IPS-18a (cell line): ENCODE data around the gene VWCE.
A peak's percentile ranks its signal among the peaks of the same experiment; 100 is the strongest.

Experiments
- H3K27ac ChIP-seq: one replicate; pipeline ENCODE4 v1.5.1; 2013; ENCODE audit warnings: low read length
- H3K27me3 ChIP-seq: one replicate; pipeline ENCODE4 v1.6.1; 2013; ENCODE audit warnings: mild to moderate bottlenecking, low read length; ENCODE audit not compliant: control insufficient read depth, insufficient read depth
- H3K36me3 ChIP-seq: one replicate; pipeline ENCODE4 v1.6.1; 2013; ENCODE audit warnings: low read depth, low read length; ENCODE audit not compliant: control insufficient read depth
- H3K4me1 ChIP-seq: one replicate; pipeline ENCODE4 v1.6.1; 2013; ENCODE audit warnings: low read depth, low read length; ENCODE audit not compliant: control insufficient read depth
- H3K4me3 ChIP-seq: one replicate; pipeline ENCODE4 v1.5.1; 2013; ENCODE audit warnings: low read length
- H3K9ac ChIP-seq: one replicate; pipeline ENCODE4 v1.6.1; 2013; ENCODE audit warnings: mild to moderate bottlenecking, low read length, moderate library complexity
- H3K9me3 ChIP-seq: one replicate; pipeline ENCODE4 v1.6.1; 2013; ENCODE audit warnings: low read depth, low read length; ENCODE audit not compliant: control insufficient read depth

VWCE gene

GRCh38 chr11:61295596-61295926, 445 bp upstream of the VWCE start:
- Histone ChIP-seq H3K9me3 (no peaks in the 10 kb centered on the region), H3K27ac (no peak overlapping the region), H3K4me3 (peak overlapping the region; percentile 69), H3K27me3 (peaks cover 27% of the 10 kb centered on the region), H3K9ac (peak overlapping the region; percentile 64), H3K36me3 (peaks cover 27% of the 10 kb centered on the region), H3K4me1 (peaks cover 8% of the 10 kb centered on the region)

GRCh38 chr11:61293867-61294716, 1.0 kb downstream of the VWCE start:
- H3K4me3 ChIP-seq: peak overlapping the region; percentile 69
- no peaks in the 10 kb centered on the region for H3K9me3 ChIP-seq
- peaks cover 27% of the 10 kb centered on the region for H3K27me3 ChIP-seq
- peaks cover 8% of the 10 kb centered on the region for H3K4me1 ChIP-seq
- H3K36me3 ChIP-seq: peaks cover 12% of the 10 kb centered on the region
- no peak overlapping the region for H3K27ac ChIP-seq
- peak overlapping the region; percentile 64 for H3K9ac ChIP-seq

- H3K9ac ChIP-seq: no peak overlapping the region
- H3K27me3 ChIP-seq: peaks cover 27% of the 10 kb centered on the region
- H3K4me3 ChIP-seq: no peak overlapping the region
- no peaks in the 10 kb centered on the region for H3K9me3 ChIP-seq
- H3K36me3 ChIP-seq: no peaks in the 10 kb centered on the region
- peaks cover 8% of the 10 kb centered on the region for H3K4me1 ChIP-seq
- no peak overlapping the region for H3K27ac ChIP-seq
These were observed 2.8 kb downstream of the VWCE start for GRCh38 chr11:61292356-61292755.

GRCh38 chr11:61290905-61291690, 4.0 kb downstream of the VWCE start:
- H3K4me1 ChIP-seq: peaks cover 8% of the 10 kb centered on the region
- H3K27me3 ChIP-seq: peaks cover 27% of the 10 kb centered on the region
- no peak overlapping the region for H3K4me3 ChIP-seq
- H3K36me3 ChIP-seq: peaks cover under 1% of the 10 kb centered on the region
- no peak overlapping the region for H3K27ac ChIP-seq
- no peaks in the 10 kb centered on the region for H3K9me3 ChIP-seq
- no peak overlapping the region for H3K9ac ChIP-seq

DNA sequence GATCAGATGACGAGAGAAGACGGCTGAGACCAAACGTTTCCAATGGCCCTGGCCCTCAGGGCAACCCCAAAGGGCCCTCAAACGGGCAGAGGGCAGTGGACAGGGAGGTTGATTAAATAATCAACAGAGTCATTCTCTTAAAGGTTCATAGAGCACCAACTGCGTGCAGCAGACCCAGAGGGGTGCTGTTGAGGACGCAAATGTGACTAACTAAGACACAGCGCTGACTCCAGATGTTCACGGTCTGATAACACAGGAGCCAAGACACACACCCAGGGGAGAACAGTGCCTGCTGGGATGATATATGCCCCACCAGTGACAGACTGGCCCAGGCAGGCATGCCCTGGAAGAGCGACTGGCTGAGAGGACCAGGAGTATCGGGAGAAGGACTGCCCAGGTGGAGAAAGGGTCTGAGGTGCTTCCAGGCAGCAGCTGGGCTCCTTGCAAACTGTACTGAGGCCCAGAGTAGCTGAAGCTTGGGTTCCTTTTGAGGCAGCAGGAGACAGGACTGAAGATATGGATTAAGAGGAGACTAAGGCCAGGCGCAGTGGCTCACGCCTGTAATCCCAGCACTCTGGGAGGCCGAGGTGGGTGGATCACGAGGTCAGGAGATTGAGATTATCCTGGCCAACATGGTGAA, 7.7 kb downstream of the VWCE start:
- no peaks in the 10 kb centered on the region for H3K9me3 ChIP-seq
- H3K4me3 ChIP-seq: no peak overlapping the region
- H3K36me3 ChIP-seq: peaks cover 2% of the 10 kb centered on the region
- H3K9ac ChIP-seq: no peak overlapping the region
- H3K27ac ChIP-seq: no peak overlapping the region
- peaks cover 4% of the 10 kb centered on the region for H3K27me3 ChIP-seq
- H3K4me1 ChIP-seq: no peaks in the 10 kb centered on the region

- Histone ChIP-seq H3K27ac (no peak overlapping the region), H3K4me1 (peaks cover 7% of the 10 kb centered on the region), H3K9ac (no peak overlapping the region), H3K27me3 (peaks cover 18% of the 10 kb centered on the region), H3K9me3 (no peaks in the 10 kb centered on the region), H3K4me3 (no peak overlapping the region), H3K36me3 (peaks cover 2% of the 10 kb centered on the region)
These were observed 11.5 kb downstream of the VWCE start for GRCh38 chr11:61283613-61284012.

- H3K4me1 ChIP-seq: peaks cover 7% of the 10 kb centered on the region
- H3K27me3 ChIP-seq: peaks cover 23% of the 10 kb centered on the region
- no peak overlapping the region for H3K27ac ChIP-seq
- peaks cover 2% of the 10 kb centered on the region for H3K36me3 ChIP-seq
- H3K9ac ChIP-seq: peak overlapping the region; percentile 47
- H3K4me3 ChIP-seq: peak overlapping the region; percentile 47
- no peaks in the 10 kb centered on the region for H3K9me3 ChIP-seq
These were observed 13.4 kb downstream of the VWCE start for GRCh38 chr11:61281581-61282250.

GRCh38 chr11:61280883-61281580, 14.1 kb downstream of the VWCE start:
- no peaks in the 10 kb centered on the region for H3K9me3 ChIP-seq
- H3K27ac ChIP-seq: no peak overlapping the region
- no peak overlapping the region for H3K9ac ChIP-seq
- peaks cover 23% of the 10 kb centered on the region for H3K27me3 ChIP-seq
- H3K4me1 ChIP-seq: peaks cover 7% of the 10 kb centered on the region
- H3K4me3 ChIP-seq: no peak overlapping the region
- H3K36me3 ChIP-seq: peaks cover 1% of the 10 kb centered on the region

DNA sequence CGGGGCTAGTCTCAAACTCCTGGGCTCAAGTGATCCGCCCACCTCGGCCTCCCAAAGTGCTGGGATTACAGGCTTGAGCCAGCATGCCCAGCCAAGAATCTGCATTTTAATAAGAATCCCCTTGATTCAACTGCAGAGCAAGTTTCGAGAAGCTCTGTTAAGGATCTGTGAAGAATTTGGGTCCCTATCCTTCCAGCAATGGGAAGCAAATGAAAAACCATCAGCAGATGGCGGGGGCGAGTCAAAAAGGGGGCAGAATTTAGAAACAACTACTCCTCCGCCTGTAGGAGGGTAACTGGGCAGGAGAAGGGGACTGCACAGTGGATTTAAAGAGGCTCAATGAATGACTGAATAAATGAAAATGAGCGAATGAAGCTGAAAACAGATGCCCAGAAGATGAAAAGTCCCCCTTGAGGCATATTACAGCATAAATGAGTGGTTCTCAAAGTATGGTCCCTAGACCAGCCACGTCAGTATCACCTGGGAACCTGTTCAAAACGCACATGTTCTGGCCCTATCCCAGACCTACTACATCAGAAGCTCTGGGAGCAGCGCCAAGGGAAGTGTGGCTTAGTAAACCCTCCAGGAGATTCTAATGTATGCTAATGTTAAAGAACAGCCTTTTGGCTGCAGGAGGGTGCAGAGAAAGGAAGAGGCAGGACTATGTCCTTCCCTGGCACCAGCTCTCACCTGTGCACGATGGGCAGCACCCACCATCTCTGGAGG, 15.0 kb downstream of the VWCE start:
- Histone ChIP-seq H3K4me3 (no peak overlapping the region), H3K27me3 (peaks cover 23% of the 10 kb centered on the region), H3K27ac (no peak overlapping the region), H3K9ac (no peak overlapping the region), H3K4me1 (peaks cover 7% of the 10 kb centered on the region), H3K36me3 (no peaks in the 10 kb centered on the region), H3K9me3 (no peaks in the 10 kb centered on the region)

GRCh38 chr11:61278001-61278470, 17.1 kb downstream of the VWCE start:
- Histone ChIP-seq H3K27me3 (peaks cover 23% of the 10 kb centered on the region), H3K27ac (no peak overlapping the region), H3K9ac (no peak overlapping the region), H3K9me3 (no peaks in the 10 kb centered on the region), H3K4me1 (peaks cover 7% of the 10 kb centered on the region), H3K4me3 (no peak overlapping the region), H3K36me3 (no peaks in the 10 kb centered on the region)
